ENCODE results near the gene WNT7B. TPM values are rescaled to one million over a fixed set of nuclear protein-coding genes. Genes with fewer than 3 reads are reported as not detected.

WNT7B gene
- polyA plus RNA-seq, 1 donor: 0.10 TPM

DNA sequence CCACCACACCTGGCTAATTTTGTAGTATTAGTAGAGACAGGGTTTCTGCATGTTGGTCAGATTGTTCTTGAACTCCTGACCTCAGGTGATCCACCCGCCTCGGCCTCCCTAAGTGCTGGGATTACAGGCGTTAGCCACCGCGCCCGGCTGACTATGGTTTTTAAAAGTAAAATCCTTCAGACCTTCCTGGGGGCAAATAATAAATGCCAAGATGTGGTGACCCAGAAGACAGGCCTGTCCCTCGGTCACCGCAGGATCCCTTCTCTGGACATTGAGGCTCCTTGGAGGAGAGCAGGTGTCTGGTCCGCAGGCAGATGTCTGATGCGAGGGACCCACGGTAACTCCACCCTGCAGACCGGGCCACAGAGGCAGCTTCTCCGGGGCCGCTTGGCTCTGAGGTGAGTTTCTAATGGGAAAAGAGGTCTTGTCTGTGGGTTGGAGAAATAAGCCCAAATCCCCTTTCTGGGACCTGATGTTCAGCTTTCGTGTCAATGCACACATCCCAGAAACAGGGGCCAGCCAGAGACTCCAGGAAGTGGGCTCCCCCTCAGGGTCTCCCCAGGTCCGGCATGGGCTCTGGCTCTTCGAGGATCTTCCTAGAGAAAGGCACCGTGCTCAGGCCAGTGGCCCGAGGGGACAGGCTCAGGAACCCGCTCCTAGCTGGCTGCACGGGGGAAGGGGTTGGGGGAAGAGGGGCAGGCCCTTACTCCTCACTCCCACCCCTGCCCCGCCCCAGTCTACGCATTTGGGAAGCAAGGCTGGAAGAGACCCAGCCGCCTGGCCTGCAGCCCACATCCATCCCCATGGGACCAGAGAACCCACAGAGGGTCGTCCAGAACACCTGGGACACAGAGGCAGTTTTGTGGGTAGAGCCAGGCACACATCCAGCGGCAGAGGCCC is 100.6 kb downstream of the WNT7B start:
- DNase-seq (ENCODE audit: low read depth): no peak

DNA sequence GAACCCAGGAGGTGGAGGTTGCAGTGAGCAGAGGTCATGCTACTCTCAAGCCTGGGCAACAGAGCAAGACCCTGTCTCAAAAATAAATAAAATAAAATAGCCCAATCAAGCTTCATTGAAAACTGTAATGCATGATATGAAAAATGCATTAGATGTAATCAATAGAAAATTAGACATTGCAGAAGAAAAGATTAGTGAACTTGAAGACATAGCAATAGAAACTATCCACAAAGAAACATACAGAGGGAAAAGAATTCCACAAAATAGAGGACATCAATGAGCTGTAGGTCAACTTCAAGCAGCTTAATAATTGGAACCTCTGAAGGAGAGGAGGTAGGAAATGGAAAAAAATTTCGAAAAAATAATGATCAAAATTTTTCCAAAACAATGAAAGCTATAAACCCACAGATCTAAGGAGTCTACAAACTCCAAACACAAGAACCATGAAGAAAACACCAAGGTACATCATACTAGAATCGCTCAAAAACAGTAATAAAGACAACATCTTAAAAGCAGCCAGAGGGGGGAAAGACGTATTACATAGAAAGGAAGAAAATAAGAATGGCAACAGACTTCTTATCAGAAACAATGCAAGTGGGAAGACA is 104.2 kb downstream of the WNT7B start:
- no peak for DNase-seq (ENCODE audit: low read depth)

DNA sequence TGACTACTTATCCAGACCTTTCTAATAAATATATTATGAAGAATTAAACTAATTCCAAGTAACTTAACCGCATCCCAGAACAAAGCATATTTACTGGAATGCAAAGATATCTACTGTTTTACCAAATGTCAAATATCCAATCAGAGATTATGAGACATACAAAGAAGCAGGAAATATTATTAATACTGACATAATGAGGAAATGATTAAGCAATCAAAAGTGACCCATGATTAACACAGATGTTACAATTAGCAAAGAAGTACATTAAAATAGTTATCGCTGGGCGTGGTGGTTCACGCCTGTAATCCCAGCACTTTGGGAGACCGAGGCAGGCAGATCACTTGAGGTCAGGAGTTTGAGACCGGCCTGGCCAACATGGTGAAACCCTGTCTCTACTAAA is 105.2 kb downstream of the WNT7B start:
- no peak for DNase-seq (ENCODE audit: low read depth)

Other genes starting within 250 kb of the WNT7B start
- 22.8 TPM for gene PPARA, start 173.4 kb upstream of the WNT7B start, polyA plus RNA-seq (ENCODE audit: insufficient read length)